SW 1271 (cell line): Measurements from ENCODE around the gene EMX1.
A peak's percentile ranks its signal among the peaks of the same experiment; 100 is the strongest.

Experiments
- DNase-seq, 2 experiments: peaks; one replicate each; lab custom pipeline; 2025; lab: John Stamatoyannopoulos, UW

Gene EMX1

DNA sequence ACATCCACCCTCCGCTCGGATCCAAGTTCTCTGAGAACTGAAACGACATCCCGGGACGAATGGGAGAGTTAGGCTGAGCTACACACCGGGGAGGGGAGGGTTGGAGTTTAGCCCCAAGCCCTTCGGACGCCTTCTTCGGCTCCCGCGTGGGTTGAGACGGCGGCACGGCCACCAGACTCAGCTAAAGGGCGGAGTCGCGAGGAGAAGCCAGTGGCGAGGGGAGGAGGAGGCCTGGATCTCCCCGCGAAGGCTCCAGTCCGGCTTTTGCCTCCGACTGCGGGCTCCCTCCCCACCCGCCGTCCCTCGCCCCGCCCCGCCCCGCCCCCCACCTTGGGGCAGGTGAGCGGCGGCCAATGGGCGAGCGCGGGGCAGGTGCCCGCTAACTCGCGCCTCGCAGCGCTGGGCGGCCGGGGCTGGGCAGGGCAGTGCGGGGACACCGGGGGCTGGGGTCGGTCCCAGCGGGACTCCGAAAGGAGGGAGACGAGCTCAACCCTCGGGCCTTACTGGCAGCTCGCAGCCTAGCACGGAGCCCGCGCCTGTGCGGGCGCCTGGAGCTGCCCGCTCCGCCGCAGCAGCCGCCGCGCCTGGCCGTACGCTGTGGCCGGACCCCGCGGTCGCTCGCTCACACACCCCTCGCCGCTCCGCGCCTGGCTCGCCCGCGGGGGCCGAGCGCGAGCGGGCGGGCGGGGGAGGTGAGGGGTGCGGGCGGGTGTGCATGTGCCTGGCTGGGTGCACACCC, at the start of gene EMX1:
EMX1 (plus strand) TSS at position 382 of the 739 bp plus-strand sequence; CDS start at position 716, 334 bp downstream.
- peak in 1 of 2 experiments; percentile 39 for DNase-seq

DNA sequence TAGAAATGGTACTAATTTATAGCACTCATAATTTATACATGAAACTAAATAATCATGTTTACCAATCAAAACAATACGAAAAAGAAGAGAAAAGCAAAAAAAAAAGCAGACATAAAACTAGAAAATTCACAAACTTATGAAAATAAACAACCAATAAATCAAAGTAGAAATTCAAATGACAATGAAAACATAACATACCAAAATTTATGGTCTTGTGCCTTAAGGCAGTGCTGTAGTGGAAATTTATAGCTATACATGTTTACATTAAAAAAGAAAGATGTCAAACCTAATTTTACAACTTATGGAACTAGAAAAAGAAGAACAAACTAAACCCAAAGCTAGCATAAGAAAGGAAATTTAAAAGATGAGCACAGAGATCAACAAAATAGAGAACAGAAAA, 46.3 kb upstream of the EMX1 start:
- DNase-seq: no peak

DNA sequence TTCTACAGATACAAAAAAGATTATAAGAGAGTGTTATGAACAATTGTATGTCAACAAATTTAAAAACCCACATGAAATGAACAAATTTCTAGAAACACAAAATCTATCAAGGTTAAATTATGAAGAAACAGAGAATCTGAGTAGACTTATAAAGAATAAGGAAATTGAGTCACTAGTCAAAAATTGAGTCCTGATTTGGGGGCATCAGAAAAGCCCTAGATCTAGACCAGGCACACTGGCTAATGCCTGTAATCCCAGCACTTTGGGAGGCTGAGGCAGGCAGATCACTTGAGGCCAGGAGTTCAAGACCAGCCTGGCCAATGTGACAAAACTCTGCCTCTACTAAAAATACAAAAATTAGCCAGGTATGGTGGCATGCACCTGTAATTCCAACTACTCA, 45.4 kb upstream of the EMX1 start:
- no peak for DNase-seq

DNA sequence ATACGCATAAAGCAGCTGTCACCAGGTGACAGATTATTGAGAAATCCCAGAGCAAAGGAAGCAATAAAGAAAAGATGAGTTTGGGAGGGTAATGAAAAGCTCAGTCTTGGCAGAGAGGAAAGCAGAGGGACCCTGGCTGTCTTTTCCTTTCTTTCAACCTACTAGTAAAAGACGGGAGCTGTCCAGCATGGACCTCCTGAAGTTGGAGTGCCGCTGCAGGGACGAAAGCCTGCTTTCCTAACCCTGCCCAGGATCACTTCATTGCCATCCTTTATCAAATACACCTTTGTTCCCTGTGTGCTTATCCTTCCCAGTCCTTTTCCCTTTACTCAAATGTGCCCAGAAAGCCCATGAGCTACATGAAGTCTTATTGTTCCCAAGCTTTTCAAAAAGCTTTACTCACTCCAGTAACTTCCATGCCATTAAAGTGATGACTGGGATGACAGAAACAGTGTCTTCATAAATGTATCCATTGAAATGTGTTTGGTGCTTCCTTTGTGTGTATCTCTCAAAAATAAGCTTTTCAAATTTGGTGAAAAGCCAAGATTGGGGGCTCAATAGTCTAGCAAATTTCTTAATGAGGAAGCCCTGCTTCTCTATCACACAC, 33.9 kb upstream of the EMX1 start:
- DNase-seq: no peak

GRCh38 chr2:72886505-72887031, 30.8 kb upstream of the EMX1 start:
- DNase-seq: no peak

- peak; percentile 48 to 67 for DNase-seq
Measured at GRCh38 chr2:72887032-72887739, 30.1 kb upstream of the EMX1 start, which contains the start of gene SPR. Gene SPR, plus strand, starts transcription at chr2:72887408. Its CDS starts 25 bp downstream, at chr2:72887433.

DNA sequence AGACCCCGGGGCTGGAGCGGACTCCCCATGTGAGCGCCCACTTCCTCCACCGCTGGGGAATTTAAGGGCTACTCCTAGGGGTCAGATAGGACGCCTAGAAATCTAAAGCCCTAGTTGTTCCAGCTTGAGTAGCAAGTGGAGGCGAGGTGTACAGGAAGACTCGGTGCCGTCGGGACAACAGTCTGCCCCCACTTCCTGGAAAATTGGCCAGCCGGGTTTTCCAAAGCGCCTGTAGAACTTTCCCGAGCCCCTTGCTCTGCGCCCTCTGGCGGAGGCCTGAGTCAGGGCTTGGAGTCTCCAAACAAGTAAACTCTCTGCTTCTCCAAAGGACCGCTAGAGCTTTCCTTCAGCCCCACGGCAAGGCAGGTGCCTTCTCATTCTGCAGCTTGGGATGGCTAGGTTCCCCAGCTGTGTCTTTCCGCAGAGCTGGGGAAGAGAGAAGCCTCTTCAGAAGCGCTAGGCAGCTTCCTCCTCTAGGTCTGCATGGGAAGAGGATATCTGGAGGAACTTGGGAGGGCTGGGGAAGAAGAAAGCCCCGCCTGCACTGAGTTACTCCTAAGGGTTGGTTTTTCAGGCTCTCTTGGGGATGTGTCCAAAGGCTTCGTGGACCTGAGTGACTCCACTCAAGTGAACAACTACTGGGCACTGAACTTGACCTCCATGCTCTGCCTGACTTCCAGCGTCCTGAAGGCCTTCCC, 29.4 kb upstream of the EMX1 start:
- DNase-seq: peak; percentile 73 to 85

DNA sequence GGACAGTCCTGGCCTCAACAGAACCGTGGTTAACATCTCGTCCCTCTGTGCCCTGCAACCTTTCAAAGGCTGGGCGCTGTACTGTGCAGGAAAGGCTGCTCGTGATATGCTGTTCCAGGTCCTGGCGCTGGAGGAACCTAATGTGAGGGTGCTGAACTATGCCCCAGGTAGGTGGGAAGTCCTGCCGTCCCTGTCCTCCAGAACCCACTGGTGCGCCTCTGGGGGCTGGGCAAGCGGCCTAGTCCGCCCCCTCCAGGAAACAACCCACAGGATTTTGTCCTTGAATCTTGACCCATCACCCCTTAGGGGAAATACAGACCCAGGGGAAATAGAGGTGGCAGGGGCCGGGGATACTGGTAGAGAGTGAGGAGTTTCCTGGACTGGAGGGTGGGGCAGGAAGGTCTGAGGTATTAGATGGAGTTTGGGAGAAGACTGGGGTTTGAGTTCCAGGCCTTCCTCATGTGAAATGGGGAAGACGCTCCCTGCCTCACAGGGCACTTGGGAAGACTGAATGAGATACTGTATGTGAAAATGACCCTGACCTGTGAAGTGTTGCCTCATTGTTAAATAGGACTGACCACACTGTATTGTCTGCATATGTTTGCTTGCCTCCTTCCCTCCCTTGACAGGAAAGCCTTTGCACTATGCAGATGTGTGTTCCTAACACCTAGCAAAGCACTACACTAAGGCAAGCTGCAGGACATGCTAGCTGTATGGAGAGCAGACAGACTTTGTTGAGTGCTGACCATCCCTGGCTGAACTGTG, 28.7 kb upstream of the EMX1 start:
- DNase-seq: no peak

GRCh38 chr2:72889991-72890390, 27.3 kb upstream of the EMX1 start:
- DNase-seq: no peak

- no peak for DNase-seq
Measured at GRCh38 chr2:72891091-72891818, 26.1 kb upstream of the EMX1 start.

DNA sequence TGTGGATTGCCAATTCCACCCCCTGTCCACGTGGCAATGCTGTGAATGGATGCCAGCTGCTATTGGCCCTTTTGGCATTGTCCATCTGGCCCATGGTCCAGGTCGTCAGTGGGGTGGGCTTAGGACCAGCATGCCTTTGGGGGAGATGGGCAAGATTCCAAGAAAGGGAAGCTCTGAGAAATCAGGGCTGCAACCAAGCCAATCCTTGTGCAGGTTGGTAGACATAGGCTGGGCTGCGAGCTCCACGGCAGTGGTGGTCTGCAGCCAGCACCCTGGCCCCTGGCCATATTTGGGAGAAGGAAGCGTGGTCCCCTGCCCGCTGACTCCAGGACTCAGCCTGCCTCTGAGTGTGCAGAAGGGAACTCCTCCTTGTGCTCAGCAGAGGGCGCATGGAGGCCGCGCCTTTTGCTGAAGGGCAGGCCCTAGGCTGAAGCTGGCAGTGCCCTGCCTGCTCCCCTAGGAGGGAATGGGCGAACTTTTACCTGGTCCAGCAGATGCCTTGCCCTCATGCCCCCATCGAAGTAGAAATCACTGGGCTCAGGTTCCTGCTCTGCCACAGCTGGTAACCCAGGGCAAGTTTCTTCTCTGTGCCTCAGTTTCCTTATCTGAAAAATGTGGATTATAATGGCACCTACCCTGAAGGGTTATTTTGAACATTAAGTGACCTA, 24.7 kb upstream of the EMX1 start:
- peak in 1 of 2 experiments; percentile 71 for DNase-seq

DNA sequence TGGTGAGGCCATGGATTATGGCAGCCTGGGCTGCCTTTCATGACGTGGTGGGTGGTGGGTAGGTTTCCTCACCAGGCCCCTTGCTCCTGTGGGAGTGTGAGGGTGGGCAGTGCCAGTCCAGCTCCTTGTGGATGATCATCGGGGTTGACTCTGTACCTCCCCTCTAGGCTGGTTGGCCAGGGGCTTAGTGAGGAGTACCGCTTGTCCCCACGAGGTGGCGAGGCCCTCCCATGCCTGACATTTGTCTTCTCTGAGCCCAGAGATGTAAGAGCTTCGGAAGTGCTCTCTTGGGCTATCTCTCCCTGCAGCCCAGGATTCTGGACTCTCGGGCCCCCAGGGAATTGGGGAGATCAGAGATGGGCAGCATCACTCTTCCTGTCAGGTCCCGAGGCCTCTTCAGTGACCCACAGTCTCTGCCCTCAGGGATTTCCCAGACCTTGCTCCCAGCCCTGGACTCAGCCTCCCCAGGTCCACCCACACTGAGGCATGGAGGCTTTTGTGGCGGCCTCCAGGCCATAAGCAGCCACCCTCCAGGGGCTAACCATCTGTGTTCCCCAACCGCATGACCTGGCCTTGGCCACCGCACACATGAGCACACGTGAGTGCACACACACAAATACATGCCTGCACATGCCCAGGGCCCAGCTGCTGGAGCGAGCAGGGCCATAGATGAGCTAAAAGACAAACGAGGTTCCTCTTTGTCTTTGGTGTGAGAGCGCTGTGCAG, 23.6 kb upstream of the EMX1 start:
- peak; percentile 28 to 49 for DNase-seq

DNA sequence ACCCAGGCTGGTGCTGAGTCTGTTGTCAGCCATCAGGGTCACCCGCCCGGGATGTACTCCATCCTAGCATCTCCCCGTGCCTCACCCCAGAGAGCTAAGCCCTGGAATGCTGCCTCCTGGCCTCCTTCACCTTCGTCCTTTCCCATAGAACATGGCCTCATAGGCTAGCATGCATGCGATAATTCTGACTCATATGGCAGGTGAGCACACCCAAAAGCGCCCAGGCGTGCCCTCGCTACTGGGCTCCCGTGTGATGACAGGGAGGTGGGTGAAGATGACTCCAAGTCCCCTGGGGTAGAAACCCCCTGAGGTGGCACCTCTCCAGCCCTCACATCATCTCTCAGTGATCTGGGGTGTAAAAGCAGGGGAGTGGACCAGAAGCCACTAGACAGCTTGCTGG, 22.8 kb upstream of the EMX1 start:
- DNase-seq: no peak

- DNase-seq: no peak
Measured at GRCh38 chr2:72895154-72895553, 22.2 kb upstream of the EMX1 start.

GRCh38 chr2:72895759-72896281, 21.5 kb upstream of the EMX1 start:
- DNase-seq: no peak

DNA sequence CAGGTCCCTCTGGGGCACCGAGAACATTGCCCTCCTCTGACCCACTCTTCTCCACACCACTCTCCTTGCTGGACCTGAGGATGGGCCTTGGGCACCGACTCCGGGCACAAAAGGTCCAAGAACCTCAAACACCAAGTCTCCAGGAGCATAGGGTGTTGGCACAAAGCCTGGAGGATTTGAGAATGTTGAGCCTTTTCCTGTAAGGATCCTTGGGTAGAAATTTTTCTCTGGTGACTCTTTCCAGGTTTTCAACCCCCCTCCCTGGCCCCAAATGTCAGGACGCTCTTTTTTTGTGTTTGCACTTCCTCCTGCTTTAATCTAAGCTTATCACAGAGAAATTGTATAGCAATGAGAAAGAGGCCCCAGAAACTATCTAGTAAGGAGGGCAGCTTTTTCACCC, 20.9 kb upstream of the EMX1 start:
- no peak for DNase-seq

DNA sequence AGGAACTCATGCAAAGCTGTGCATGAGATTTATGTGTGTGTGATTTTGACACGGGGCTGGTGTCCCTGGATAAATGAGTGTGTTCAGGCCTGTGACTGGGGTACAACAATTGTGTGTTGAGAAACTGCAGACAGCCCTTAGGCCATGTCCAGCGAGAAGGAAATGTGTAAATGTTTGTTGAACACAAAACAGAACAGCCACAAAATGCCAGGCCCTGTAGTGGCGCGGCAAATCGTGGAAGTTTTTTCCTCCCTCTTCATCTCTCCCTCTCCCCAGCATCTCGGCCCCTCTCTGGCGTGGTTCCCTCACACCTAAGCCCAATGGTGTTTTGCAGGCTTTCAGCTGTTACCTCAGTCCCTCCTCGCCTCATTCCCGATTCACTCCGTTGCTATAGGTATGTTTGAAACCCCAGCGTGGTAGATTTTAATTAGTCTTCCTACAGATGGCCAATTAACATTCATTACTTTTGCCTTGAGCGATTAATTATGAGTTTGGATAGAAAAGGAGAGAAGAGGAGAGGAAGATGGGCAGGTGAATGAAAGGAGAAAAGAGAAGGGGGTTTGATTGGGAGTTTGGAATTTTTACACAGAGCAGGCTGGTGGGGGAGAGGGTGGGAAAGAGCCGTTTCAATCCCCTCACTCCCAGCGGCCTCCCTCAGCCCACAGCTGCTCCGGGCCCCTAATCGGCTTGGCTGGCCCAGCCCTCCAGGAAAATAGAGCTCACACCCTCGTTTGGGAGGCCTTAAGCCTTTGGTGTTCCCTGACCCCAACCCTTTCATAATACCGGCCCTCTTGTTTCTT, 19.3 kb upstream of the EMX1 start:
- no peak for DNase-seq

GRCh38 chr2:72898585-72898906, 18.8 kb upstream of the EMX1 start:
- DNase-seq: no peak
